B cell (primary cell): Measurements from ENCODE around the gene CD79A.

Source experiments
- EZH2 ChIP-seq: IDR thresholded peaks from 2 replicates; pipeline ENCODE4 v1.6.1; 2012; ENCODE audit warnings: borderline replicate concordance, low read depth, mild to moderate bottlenecking, moderate library complexity, low read length; ENCODE audit not compliant: insufficient read depth, poor library complexity, severe bottlenecking
- TF ChIP-seq, protein P1 (sequence below): fragments of 200-600 bp; IDR thresholded peaks from one replicate; pipeline ENCODE4 v1.8.0; 2022; ENCODE audit warnings: antibody characterized with exemption, mild to moderate bottlenecking

DNA sequence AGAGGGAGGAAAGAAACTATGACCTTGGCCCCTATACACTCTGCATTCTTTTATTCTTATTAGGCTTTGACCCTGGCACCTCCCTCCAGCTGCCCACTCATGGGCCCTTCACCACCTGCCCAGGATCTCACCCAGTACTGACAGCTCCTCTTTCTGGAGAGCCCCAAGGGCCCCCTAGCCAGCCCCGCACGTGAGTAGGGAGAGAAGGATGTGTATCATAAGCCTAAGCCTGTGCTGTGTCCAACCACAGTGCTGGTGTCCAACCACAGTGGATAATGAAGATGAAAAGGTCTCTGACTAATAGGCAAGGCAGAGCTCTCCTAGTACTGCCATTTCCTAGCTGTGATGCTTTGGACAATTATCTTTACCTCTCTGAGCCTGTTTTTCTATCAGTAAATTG, 28.0 kb upstream of the CD79A start:
- TF ChIP-seq EZH2, result no peak
- TF ChIP-seq, protein P1, sequence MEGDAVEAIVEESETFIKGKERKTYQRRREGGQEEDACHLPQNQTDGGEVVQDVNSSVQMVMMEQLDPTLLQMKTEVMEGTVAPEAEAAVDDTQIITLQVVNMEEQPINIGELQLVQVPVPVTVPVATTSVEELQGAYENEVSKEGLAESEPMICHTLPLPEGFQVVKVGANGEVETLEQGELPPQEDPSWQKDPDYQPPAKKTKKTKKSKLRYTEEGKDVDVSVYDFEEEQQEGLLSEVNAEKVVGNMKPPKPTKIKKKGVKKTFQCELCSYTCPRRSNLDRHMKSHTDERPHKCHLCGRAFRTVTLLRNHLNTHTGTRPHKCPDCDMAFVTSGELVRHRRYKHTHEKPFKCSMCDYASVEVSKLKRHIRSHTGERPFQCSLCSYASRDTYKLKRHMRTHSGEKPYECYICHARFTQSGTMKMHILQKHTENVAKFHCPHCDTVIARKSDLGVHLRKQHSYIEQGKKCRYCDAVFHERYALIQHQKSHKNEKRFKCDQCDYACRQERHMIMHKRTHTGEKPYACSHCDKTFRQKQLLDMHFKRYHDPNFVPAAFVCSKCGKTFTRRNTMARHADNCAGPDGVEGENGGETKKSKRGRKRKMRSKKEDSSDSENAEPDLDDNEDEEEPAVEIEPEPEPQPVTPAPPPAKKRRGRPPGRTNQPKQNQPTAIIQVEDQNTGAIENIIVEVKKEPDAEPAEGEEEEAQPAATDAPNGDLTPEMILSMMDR, result no peak
